ENCODE measurements around the gene CNBP. TPM values are rescaled to one million over a fixed set of nuclear protein-coding genes. Genes with fewer than 3 reads are reported as not detected.
"Not testable (repeated sequence)": the region's sequence is repeated elsewhere in the genome, so short reads cannot be mapped to it uniquely, and the experiment has no call there.

CNBP gene
- total RNA-seq, 2 donors from 2014 or later: 440 to 569 TPM

DNA sequence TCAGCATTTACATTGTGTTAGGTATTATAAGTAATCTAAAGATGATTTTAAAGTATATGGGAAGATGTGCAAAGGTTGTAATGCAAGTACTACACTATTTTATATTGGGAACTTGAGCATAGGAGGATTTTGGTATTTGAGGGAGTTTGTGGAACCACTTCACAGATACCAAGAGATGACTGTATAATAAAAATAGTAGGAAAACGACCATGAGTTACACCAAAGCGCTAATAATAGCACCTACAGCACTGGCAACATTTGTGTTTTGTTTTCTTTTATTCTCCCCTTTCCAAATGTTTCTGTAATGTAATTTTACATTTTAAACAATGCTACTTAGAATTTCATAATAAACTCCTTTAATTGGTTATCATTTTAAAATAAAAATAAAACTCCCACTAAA is 10.5 kb downstream of the CNBP start:
- H3K27me3 ChIP-seq: no peaks in the 10 kb centered on the region
- peaks cover 37% of the 10 kb centered on the region for H3K36me3 ChIP-seq
- H3K27ac ChIP-seq: peak overlapping the region; percentile 69

GRCh38 chr3:129166579-129167332 is 16.9 kb downstream of the CNBP start:
- TF ChIP-seq, protein P1, sequence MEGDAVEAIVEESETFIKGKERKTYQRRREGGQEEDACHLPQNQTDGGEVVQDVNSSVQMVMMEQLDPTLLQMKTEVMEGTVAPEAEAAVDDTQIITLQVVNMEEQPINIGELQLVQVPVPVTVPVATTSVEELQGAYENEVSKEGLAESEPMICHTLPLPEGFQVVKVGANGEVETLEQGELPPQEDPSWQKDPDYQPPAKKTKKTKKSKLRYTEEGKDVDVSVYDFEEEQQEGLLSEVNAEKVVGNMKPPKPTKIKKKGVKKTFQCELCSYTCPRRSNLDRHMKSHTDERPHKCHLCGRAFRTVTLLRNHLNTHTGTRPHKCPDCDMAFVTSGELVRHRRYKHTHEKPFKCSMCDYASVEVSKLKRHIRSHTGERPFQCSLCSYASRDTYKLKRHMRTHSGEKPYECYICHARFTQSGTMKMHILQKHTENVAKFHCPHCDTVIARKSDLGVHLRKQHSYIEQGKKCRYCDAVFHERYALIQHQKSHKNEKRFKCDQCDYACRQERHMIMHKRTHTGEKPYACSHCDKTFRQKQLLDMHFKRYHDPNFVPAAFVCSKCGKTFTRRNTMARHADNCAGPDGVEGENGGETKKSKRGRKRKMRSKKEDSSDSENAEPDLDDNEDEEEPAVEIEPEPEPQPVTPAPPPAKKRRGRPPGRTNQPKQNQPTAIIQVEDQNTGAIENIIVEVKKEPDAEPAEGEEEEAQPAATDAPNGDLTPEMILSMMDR (IDR thresholded peaks at IDR 0.05): no peak
- peaks cover 0 to 22% of the 10 kb centered on the region in 2 donors for H3K4me1 ChIP-seq
- DNase-seq (ENCODE audit: low spot score): no peak
- H3K27me3 ChIP-seq: no peaks in the 10 kb centered on the region
- H3K36me3 ChIP-seq: peaks cover 56% of the 10 kb centered on the region
- H3K9me3 ChIP-seq: no peaks in the 10 kb centered on the region
- no peak overlapping the region for H3K4me3 ChIP-seq
- no peak overlapping the region for H3K27ac ChIP-seq

More for the DNA sequence above, 10.5 kb downstream of the CNBP start:
- Histone ChIP-seq H3K4me3 (peak overlapping the region in 1 of 2 donors; percentile 16), H3K4me1 (peaks cover 0 to 78% of the 10 kb centered on the region in 2 donors), H3K9me3 (no peaks in the 10 kb centered on the region)
- TF ChIP-seq, protein P1 (IDR thresholded peaks at IDR 0.05): no peak
- no peak for DNase-seq (ENCODE audit: low spot score)

GRCh38 chr3:129165594-129165993 is 18.1 kb downstream of the CNBP start:
- not testable (repeated sequence) for DNase-seq (ENCODE audit: low spot score); H3K27me3 ChIP-seq; H3K4me3 ChIP-seq; H3K27ac ChIP-seq; H3K9me3 ChIP-seq
- H3K4me1 ChIP-seq: peaks cover 0 to 11% of the 10 kb centered on the region in 2 donors
- peaks cover 44% of the 10 kb centered on the region for H3K36me3 ChIP-seq

GRCh38 chr3:129164500-129164899 is 19.2 kb downstream of the CNBP start:
- no peaks in the 10 kb centered on the region for H3K9me3 ChIP-seq
- peaks cover 0 to 17% of the 10 kb centered on the region in 2 donors for H3K4me1 ChIP-seq
- TF ChIP-seq, protein P1 (IDR thresholded peaks at IDR 0.05): no peak
- no peak for DNase-seq (ENCODE audit: low spot score)
- H3K27me3 ChIP-seq: no peaks in the 10 kb centered on the region
- H3K4me3 ChIP-seq: no peak overlapping the region
- H3K27ac ChIP-seq: no peak overlapping the region
- H3K36me3 ChIP-seq: peaks cover 33% of the 10 kb centered on the region

DNA sequence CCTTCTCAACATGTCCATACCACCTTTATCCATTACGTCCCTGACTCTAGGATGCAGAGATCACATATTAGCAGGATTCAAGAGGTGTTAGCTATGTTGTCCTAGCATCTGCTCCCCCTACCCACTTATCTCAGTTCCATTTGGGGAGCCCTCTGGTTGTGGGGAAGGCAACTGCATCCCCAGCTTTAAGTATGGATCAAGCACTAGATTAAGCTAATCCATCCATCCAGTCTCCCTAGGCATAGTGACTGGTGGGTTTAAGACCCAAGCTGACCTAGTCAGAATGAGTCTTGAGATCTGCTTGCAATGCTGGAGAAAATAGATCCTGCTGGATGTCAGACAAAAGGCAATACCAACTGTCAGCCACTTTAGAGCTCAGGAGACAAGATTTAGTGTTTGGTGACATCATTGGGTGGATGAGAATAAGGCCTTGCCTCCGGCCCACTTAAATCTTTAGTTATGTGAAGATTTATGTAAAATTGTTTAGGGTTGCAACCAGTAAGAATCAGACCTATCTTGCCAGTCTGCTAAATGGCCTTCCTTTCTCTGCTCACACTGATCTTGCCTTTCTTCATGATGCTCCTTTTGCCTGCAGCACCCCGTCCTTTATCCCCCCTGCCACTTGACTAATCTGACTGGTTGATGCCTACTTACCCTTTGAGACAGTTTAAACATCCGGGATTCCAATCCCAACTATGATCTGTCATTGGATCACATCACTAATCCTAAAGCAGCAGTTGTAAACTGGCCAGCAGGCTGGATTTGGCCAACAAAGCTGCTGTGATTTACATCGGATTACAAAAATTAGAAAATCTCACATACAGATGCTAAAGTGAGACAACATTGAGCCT is 20.7 kb downstream of the CNBP start:
- TF ChIP-seq, protein P1 (IDR thresholded peaks at IDR 0.05): no peak
- no peak overlapping the region for H3K4me3 ChIP-seq
- H3K36me3 ChIP-seq: peaks cover 34% of the 10 kb centered on the region
- H3K27me3 ChIP-seq: no peaks in the 10 kb centered on the region
- peaks cover 0 to 24% of the 10 kb centered on the region in 2 donors for H3K4me1 ChIP-seq
- no peaks in the 10 kb centered on the region for H3K9me3 ChIP-seq
- peak overlapping the region in 1 of 2 donors; percentile 95 for H3K27ac ChIP-seq
- no peak for DNase-seq (ENCODE audit: low spot score)

- Histone ChIP-seq H3K36me3 (peaks cover 34% of the 10 kb centered on the region), H3K27me3 (no peaks in the 10 kb centered on the region)
Observed at GRCh38 chr3:129161860-129162271, 21.8 kb downstream of the CNBP start.

More at GRCh38 chr3:129161860-129162271, 21.8 kb downstream of the CNBP start:
- no peak for DNase-seq (ENCODE audit: low spot score)
- Histone ChIP-seq H3K4me1 (peaks cover 0 to 24% of the 10 kb centered on the region in 2 donors), H3K27ac (peak overlapping the region; percentile 92 to 95), H3K4me3 (peak overlapping the region; percentile 82 to 84), H3K9me3 (no peaks in the 10 kb centered on the region)
- TF ChIP-seq, protein P1 (IDR thresholded peaks at IDR 0.05): peak in 1 of 2 donors; percentile 10
